Stimulated activated CD8-positive, alpha-beta memory T cell treated with anti-CD3 and anti-CD28 coated beads, Interleukin-12 subunit alpha, Interleukin-12 subunit beta, amount 100 ng/mL, for 24 hours (primary cell): ENCODE data around the gene EIF4ENIF1.
"Not testable (repeated sequence)": the region's sequence is repeated elsewhere in the genome, so short reads cannot be mapped to it uniquely, and the experiment has no call there.

Experiments used
- DNase-seq: peaks from one replicate; pipeline ENCODE4 v3.0.0-alpha.2; 2020; ENCODE audit errors: extremely low read depth

EIF4ENIF1 gene, protein sequence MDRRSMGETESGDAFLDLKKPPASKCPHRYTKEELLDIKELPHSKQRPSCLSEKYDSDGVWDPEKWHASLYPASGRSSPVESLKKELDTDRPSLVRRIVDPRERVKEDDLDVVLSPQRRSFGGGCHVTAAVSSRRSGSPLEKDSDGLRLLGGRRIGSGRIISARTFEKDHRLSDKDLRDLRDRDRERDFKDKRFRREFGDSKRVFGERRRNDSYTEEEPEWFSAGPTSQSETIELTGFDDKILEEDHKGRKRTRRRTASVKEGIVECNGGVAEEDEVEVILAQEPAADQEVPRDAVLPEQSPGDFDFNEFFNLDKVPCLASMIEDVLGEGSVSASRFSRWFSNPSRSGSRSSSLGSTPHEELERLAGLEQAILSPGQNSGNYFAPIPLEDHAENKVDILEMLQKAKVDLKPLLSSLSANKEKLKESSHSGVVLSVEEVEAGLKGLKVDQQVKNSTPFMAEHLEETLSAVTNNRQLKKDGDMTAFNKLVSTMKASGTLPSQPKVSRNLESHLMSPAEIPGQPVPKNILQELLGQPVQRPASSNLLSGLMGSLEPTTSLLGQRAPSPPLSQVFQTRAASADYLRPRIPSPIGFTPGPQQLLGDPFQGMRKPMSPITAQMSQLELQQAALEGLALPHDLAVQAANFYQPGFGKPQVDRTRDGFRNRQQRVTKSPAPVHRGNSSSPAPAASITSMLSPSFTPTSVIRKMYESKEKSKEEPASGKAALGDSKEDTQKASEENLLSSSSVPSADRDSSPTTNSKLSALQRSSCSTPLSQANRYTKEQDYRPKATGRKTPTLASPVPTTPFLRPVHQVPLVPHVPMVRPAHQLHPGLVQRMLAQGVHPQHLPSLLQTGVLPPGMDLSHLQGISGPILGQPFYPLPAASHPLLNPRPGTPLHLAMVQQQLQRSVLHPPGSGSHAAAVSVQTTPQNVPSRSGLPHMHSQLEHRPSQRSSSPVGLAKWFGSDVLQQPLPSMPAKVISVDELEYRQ

DNA sequence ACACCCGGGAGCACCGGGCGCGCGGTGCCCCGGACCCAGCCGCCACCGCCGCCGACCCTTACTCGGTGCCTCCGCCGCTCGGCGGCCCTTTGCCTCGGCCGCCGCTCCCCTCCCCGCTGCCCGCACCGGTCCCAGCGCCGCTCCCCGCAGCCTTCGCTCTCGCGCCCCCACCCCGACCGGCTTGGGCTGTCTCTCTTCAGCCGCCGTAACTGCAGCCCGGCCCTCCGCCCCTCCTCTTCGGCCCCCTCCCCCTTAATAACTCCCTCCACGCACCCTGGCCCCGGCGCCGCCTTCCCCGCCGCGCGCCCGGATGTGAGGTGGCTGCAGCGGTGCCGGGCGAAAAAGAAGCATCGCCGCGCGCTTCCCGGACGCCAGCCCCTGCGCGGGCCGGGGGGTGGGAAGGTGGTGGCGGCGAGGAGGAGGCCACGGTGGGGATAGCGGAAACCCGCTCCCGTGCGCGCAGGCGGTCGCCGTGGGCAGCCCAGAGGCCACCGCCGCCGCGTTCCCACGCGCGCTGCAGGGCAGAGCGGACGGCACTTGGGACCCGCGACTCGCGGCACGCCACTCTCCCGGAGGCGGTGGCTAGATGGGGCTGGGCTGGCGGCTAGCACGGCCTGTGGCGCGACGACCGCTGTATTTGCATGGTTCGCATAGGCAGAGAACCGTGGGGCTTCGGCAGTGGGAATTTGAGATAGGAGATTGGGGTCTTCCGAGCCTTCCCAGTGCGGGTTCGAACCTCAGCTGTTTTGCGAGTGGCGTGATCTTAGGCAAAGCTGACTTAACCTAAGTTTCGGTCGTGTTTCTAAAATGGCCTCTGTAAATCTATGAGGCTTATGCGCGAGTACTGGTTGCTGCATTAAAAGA, at the start of gene EIF4ENIF1:
EIF4ENIF1 (minus strand) TSS at position 211 of the 864 bp plus-strand sequence. CDS start 1,124 bp downstream, outside the sequence.
- DNase-seq, result peak; percentile 65

- no peak for DNase-seq
These were observed 49.2 kb upstream of the EIF4ENIF1 start for GRCh38 chr22:31538815-31539214.

GRCh38 chr22:31537019-31537535, 47.4 kb upstream of the EIF4ENIF1 start:
- DNase-seq, result no peak

- no peak for DNase-seq
These were observed 43.7 kb upstream of the EIF4ENIF1 start for GRCh38 chr22:31533374-31533773.

GRCh38 chr22:31532060-31532459, 42.4 kb upstream of the EIF4ENIF1 start:
- DNase-seq, result no peak

DNA sequence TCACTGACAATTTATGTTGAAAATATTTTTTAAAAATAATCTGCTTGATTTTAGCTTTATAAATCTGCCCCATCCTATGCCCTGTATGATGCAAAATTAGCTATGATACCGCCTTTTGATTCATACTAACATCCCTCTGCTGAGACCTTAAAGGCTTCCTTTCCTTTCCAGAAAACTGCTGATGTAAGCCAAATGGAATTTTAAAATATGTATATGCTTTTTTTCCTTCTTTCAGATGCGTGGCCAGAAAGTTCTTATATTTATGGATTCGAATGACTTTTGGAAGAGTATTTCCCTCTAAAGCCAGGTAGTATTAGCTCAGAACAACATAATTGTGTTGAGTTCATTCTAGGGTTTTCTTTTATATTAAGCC, 41.2 kb upstream of the EIF4ENIF1 start:
- DNase-seq, result no peak

DNA sequence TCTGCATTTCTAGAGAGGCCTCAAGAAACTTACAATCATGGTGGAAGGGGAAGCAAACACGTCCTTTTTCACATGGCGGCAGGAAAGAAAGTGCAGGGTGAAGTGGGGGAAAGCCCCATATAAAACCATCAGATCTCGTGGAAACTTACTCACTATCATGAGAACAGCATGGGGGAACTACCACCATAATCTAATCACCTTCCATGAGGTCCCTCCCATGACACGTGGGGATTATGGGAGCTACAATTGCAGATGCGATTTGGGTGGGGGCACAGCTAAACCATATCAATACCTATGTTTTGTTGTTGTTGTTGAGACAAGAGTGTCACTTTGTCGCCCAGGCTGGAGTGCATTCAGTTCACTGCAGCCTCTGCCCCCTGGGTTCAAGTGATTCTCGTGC, 36.6 kb upstream of the EIF4ENIF1 start:
- no peak for DNase-seq

DNA sequence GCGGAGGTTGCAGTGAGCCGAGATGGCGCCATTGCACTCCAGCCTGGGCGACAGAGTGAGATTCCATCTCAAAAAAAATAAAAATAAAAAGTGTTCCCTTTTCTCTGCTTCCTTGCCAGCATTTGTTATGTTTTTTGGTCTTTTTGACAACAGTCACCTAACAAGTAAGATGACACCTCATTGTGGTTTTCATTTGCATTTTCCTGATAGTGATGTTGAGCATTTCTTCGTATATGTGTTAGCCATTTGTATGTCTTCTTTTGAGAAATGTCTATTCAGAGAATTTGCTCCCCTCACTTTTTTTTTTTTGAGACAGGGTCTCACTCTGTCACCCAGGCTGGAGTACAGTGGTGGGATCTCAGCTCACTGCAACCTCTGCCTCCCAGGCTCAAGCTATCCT, 34.5 kb upstream of the EIF4ENIF1 start:
- not testable (repeated sequence) for DNase-seq

DNA sequence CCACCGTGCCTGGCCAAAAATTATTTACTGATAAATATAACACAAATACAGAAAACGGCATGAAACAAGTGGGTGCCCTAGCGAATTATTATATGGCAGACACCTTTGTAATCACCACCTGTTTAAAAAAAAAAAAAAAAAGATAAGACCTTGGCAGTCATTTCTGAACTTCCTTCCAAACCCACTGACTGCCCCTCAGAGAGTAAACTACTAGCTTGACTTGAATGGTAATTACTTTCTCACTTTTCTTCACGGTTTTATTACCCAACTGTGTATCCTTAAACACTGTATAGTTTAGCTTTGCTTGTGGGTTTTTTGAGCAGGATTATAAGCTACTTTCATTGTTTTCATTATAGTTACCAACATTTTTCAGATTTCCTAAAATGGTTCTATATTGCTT, 30.4 kb upstream of the EIF4ENIF1 start:
- no peak for DNase-seq

GRCh38 chr22:31509061-31509762, 19.6 kb upstream of the EIF4ENIF1 start:
- no peak for DNase-seq

DNA sequence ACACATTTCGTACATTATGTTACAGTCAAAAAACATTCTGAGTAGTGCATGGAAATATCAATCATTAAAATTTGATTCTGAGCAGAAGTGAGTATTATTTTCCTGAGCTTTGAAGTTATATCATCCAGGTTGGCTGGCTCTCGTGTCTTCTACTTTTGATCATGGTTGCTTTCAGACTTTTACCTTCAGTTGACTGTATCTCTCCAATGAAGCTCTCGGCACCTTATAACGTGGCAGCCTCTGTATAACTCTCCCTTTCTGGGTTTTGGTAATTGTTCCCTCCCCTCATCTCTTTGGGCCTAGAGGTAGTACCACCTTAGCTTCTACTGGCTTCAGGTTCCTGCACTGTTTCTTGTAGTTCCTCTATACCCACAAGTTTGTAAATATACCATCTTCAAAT, 18.9 kb upstream of the EIF4ENIF1 start:
- DNase-seq, result no peak

DNA sequence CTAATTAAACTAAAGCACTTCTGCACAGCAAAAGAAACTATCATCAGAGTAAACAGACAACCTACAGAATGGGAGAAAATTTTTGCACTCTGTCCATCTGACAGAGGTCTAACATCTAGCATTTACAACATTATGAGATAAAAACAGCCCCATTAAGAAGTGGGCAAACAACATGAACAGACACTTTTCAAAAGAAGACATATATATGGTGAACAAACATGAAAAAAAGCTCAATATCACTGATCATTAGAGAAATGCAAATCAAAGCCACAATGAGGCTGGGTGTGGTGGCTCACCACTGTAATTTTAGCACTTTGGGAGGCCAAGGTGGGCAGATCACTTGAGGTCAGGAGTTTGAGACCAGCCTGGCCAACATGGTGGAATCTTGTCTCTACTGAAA, 17.9 kb upstream of the EIF4ENIF1 start:
- DNase-seq, result not testable (repeated sequence)

DNA sequence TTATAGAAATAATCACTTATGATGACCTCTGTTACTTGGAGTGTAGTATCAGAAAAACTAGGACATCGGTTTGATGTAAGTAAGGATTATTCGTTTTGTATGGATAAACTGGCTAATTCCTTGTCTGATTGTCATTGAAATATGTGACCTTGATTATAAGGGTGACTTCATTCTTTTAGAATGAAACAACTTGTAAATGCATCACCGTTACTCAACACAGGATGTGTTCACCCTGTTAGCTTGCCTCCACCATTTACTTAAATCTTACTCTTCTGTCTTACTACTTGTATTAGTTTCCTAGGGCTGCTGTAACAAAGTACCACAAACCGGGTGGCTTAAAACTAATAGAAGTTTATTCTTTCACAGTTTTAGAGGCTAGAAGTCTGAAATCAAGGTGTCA, 14.6 kb upstream of the EIF4ENIF1 start:
- DNase-seq, result no peak

GRCh38 chr22:31503211-31503964, 13.7 kb upstream of the EIF4ENIF1 start:
- no peak for DNase-seq

DNA sequence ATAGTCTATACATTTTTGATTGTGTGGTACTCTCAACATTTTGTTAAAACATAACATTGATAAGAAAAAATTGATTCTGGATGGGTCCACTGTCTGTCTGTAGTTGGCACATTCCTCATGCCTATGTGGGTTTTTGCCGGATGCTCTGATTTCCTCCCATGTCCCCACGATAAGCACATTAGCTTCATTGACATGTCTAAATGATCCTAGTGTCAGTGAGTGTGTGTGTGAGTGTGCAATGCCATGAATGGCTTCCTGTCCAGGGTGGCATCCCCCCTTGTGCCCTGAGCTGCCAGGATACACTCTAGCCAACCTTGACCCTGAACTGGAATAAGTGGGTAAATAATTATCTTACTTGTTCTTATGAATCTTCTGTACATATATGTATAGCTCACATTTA, 12.1 kb upstream of the EIF4ENIF1 start:
- DNase-seq, result no peak

GRCh38 chr22:31497148-31497938, 7.7 kb upstream of the EIF4ENIF1 start:
- DNase-seq, result no peak

- DNase-seq, result peak; percentile 9
These were observed 7.1 kb upstream of the EIF4ENIF1 start for GRCh38 chr22:31496735-31497146.

- peak; percentile 89 for DNase-seq
These were observed 6.5 kb upstream of the EIF4ENIF1 start, which contains the start of gene SFI1 for GRCh38 chr22:31496007-31496734. SFI1 (plus strand) TSS chr22:31496536; CDS start chr22:31508285, 11,749 bp downstream.
